ENCODE results near the gene TRPM8.

GRCh38 chr2:233901367-233901766 is 15.8 kb upstream of the TRPM8 start:
- TF ChIP-seq, protein P1, sequence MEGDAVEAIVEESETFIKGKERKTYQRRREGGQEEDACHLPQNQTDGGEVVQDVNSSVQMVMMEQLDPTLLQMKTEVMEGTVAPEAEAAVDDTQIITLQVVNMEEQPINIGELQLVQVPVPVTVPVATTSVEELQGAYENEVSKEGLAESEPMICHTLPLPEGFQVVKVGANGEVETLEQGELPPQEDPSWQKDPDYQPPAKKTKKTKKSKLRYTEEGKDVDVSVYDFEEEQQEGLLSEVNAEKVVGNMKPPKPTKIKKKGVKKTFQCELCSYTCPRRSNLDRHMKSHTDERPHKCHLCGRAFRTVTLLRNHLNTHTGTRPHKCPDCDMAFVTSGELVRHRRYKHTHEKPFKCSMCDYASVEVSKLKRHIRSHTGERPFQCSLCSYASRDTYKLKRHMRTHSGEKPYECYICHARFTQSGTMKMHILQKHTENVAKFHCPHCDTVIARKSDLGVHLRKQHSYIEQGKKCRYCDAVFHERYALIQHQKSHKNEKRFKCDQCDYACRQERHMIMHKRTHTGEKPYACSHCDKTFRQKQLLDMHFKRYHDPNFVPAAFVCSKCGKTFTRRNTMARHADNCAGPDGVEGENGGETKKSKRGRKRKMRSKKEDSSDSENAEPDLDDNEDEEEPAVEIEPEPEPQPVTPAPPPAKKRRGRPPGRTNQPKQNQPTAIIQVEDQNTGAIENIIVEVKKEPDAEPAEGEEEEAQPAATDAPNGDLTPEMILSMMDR (IDR thresholded peaks at IDR 0.05; ENCODE audit: low read depth, low read length): no peak
- TF ChIP-seq EZH2phosphoT487 (IDR thresholded peaks at IDR 0.05; ENCODE audit: low read depth): no peak
